MM.1S (cell line): ENCODE measurements around the gene NHSL2.

ENCODE experiments used
- EZH2 ChIP-seq: fragments of 300-600 bp; sonication (generic); optimal IDR thresholded peaks from 2 replicates; pipeline ENCODE3; 2017; ENCODE audit warnings: low read depth, mild to moderate bottlenecking, antibody characterized with exemption, low read length, mixed read lengths
- EZH2phosphoT487 ChIP-seq: fragments of 300-600 bp; sonication (generic); IDR thresholded peaks from 2 replicates; pipeline ENCODE4 v1.6.1; 2018; ENCODE audit warnings: antibody characterized with exemption, low read length
- TF ChIP-seq, protein P1 (sequence below): fragments of 300-600 bp; sonication (generic); IDR thresholded peaks from 2 replicates; pipeline ENCODE4 v1.5.1; 2016; ENCODE audit warnings: antibody characterized with exemption, low read length, mixed read lengths

GRCh38 chrX:71936632-71937031 is 26.0 kb downstream of the NHSL2 start:
- TF ChIP-seq, protein P1, sequence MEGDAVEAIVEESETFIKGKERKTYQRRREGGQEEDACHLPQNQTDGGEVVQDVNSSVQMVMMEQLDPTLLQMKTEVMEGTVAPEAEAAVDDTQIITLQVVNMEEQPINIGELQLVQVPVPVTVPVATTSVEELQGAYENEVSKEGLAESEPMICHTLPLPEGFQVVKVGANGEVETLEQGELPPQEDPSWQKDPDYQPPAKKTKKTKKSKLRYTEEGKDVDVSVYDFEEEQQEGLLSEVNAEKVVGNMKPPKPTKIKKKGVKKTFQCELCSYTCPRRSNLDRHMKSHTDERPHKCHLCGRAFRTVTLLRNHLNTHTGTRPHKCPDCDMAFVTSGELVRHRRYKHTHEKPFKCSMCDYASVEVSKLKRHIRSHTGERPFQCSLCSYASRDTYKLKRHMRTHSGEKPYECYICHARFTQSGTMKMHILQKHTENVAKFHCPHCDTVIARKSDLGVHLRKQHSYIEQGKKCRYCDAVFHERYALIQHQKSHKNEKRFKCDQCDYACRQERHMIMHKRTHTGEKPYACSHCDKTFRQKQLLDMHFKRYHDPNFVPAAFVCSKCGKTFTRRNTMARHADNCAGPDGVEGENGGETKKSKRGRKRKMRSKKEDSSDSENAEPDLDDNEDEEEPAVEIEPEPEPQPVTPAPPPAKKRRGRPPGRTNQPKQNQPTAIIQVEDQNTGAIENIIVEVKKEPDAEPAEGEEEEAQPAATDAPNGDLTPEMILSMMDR: no peak
- TF ChIP-seq EZH2phosphoT487: no peak
- TF ChIP-seq EZH2: no peak
